VCaP (cell line): ENCODE measurements around the gene LIMK2.

ENCODE experiments used
- H3K27ac ChIP-seq: fragments of 450-650 bp; 2 replicates; pipeline ENCODE4 v1.5.1; 2017
- CTCF ChIP-seq: fragments of 450-650 bp; conservative IDR thresholded peaks from 2 replicates; pipeline ENCODE4 v1.5.1; 2017; ENCODE audit warnings: mild to moderate bottlenecking, moderate library complexity

Gene LIMK2

GRCh38 chr22:31279821-31280505, 67.9 kb downstream of the LIMK2 start:
- no peak for TF ChIP-seq CTCF
- H3K27ac ChIP-seq = no peak overlapping the region

GRCh38 chr22:31281733-31282132, 69.6 kb downstream of the LIMK2 start:
- TF ChIP-seq CTCF = no peak
- no peak overlapping the region for H3K27ac ChIP-seq

- H3K27ac ChIP-seq = no peak overlapping the region
- no peak for TF ChIP-seq CTCF
Observed at GRCh38 chr22:31282748-31283468, 70.8 kb downstream of the LIMK2 start.

- no peak for TF ChIP-seq CTCF
- H3K27ac ChIP-seq = no peak overlapping the region
Observed at GRCh38 chr22:31284281-31285155, 72.4 kb downstream of the LIMK2 start.

GRCh38 chr22:31286360-31287255, 74.5 kb downstream of the LIMK2 start:
- no peak for TF ChIP-seq CTCF
- H3K27ac ChIP-seq = no peak overlapping the region

GRCh38 chr22:31287818-31288495, 75.9 kb downstream of the LIMK2 start:
- TF ChIP-seq CTCF = no peak
- no peak overlapping the region for H3K27ac ChIP-seq
